ENCODE results near the gene FGF8. TPM values are rescaled to one million over a fixed set of nuclear protein-coding genes. Genes with fewer than 3 reads are reported as not detected.

Gene FGF8
- total and polyA plus RNA-seq, 2 of the 4 experiments (the other 2 are of a cell fraction): 0.17 TPM; not detected in 1

DNA sequence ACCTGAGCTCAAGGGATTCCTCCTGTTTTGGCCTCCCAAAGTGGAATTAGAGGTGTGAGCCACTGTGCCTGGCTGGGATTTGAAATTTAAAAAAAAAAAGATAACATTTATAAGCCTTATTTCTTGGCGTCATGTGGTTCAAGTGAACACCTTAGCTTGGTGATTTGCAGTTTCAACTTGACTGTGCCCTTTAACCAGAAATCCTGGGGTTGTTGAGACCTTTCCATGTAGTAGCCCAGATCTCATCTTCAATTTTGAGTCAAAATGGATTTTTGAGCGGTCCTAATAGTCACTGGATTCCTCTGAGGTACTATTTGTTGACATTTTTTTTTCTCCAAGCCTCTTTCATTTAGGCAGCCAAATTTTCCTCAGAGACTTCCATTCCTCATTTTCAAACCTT, 51.5 kb downstream of the FGF8 start:
- H3K4me1 ChIP-seq (ENCODE audit: control insufficient read depth, insufficient read depth, low read length): no peaks in the 10 kb centered on the region
- no peak overlapping the region for H3K27ac ChIP-seq (ENCODE audit: insufficient read depth, low read length)
- H4K5ac ChIP-seq (ENCODE audit: low read depth, low read length): no peak overlapping the region
- WGBS, 2 experiments (ENCODE audit: extremely low coverage in 2 of 2, insufficient read length in 1 of 2): 40% methylated on average over 1 of the region's 2 CpGs; no CpG with 5 or more reads in 1 of the 2 experiments
- CTCF ChIA-PET: no interaction called here
- no peak for TF ChIP-seq SMC3 (IDR thresholded peaks at IDR 0.05; ENCODE audit: low read depth, low read length)
- TF ChIP-seq, protein P1, sequence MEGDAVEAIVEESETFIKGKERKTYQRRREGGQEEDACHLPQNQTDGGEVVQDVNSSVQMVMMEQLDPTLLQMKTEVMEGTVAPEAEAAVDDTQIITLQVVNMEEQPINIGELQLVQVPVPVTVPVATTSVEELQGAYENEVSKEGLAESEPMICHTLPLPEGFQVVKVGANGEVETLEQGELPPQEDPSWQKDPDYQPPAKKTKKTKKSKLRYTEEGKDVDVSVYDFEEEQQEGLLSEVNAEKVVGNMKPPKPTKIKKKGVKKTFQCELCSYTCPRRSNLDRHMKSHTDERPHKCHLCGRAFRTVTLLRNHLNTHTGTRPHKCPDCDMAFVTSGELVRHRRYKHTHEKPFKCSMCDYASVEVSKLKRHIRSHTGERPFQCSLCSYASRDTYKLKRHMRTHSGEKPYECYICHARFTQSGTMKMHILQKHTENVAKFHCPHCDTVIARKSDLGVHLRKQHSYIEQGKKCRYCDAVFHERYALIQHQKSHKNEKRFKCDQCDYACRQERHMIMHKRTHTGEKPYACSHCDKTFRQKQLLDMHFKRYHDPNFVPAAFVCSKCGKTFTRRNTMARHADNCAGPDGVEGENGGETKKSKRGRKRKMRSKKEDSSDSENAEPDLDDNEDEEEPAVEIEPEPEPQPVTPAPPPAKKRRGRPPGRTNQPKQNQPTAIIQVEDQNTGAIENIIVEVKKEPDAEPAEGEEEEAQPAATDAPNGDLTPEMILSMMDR (conservative IDR thresholded peaks at IDR 0.05; ENCODE audit: low read depth, low read length): no peak
- TF ChIP-seq RAD21 (IDR thresholded peaks at IDR 0.05; ENCODE audit: low read length): no peak
- TF ChIP-seq, protein P2, sequence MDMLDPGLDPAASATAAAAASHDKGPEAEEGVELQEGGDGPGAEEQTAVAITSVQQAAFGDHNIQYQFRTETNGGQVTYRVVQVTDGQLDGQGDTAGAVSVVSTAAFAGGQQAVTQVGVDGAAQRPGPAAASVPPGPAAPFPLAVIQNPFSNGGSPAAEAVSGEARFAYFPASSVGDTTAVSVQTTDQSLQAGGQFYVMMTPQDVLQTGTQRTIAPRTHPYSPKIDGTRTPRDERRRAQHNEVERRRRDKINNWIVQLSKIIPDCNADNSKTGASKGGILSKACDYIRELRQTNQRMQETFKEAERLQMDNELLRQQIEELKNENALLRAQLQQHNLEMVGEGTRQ (IDR thresholded peaks at IDR 0.05; ENCODE audit: low read depth, low read length): no peak
- no peak for TF ChIP-seq RCOR1 (IDR thresholded peaks at IDR 0.05; ENCODE audit: insufficient replicate concordance, low read length)
- TF ChIP-seq, protein P3, sequence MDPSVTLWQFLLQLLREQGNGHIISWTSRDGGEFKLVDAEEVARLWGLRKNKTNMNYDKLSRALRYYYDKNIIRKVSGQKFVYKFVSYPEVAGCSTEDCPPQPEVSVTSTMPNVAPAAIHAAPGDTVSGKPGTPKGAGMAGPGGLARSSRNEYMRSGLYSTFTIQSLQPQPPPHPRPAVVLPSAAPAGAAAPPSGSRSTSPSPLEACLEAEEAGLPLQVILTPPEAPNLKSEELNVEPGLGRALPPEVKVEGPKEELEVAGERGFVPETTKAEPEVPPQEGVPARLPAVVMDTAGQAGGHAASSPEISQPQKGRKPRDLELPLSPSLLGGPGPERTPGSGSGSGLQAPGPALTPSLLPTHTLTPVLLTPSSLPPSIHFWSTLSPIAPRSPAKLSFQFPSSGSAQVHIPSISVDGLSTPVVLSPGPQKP (IDR thresholded peaks at IDR 0.05; ENCODE audit: borderline replicate concordance, low read depth, low read length): no peak
- TF ChIP-seq POLR2A (IDR thresholded peaks at IDR 0.05; ENCODE audit: low read depth, low read length): no peak
- in situ Hi-C loops (cut with MboI; ENCODE audit: low sequenced_read_pairs): no loop called here
- no peak overlapping the region for H2AK9ac ChIP-seq (replicated peaks; ENCODE audit: low read depth, low read length, poor library complexity)
- no peak overlapping the region for H3K4me3 ChIP-seq (ENCODE audit: insufficient read depth, low read depth, low read length)
- H3K9me1 ChIP-seq (ENCODE audit: insufficient read depth, low read length): no peaks in the 10 kb centered on the region
- H3K18ac ChIP-seq (ENCODE audit: low read depth, low read length): no peak overlapping the region
- dilution Hi-C loops (cut with HindIII; ENCODE audit: low sequenced_read_pairs, unreplicated experiment): no loop called here
- H3K56ac ChIP-seq (ENCODE audit: extremely low read depth, insufficient read depth, low read length): no peak overlapping the region
- no peaks in the 10 kb centered on the region for H3K79me1 ChIP-seq (ENCODE audit: low read depth in 1 of 2, low read length in 2 of 2)
- H2AFZ ChIP-seq (replicated peaks; ENCODE audit: low read length, poor library complexity): no peak overlapping the region
- no peak overlapping the region for H3K9ac ChIP-seq (ENCODE audit: low read depth, low read length)
- no peaks in the 10 kb centered on the region for H4K20me1 ChIP-seq (ENCODE audit: insufficient read depth, low read length)
- H3K9me3 ChIP-seq (ENCODE audit: control insufficient read depth, insufficient read depth, low read length): no peaks in the 10 kb centered on the region
- no TSS peak for BruUV-seq (replicated peaks)
- DNase-seq (no peak), ATAC-seq (ENCODE audit: low read depth) (no peak)
- H3K23ac ChIP-seq (ENCODE audit: low read depth, low read length): no peak overlapping the region
- no peak overlapping the region for H2AK5ac ChIP-seq (ENCODE audit: low read depth, low read length)
- H4K8ac ChIP-seq (ENCODE audit: low read depth in 2 of 2, low read length in 2 of 2): no peak overlapping the region
- no peak overlapping the region for H2BK15ac ChIP-seq (ENCODE audit: low read depth, low read length)
- H3K14ac ChIP-seq (replicated peaks; ENCODE audit: low read depth, low read length): no peak overlapping the region
- peaks cover 42% of the 10 kb centered on the region for H3K27me3 ChIP-seq (ENCODE audit: control insufficient read depth, insufficient read depth, low read length)
- POLR2A ChIA-PET (ENCODE audit: unreplicated experiment): no interaction called here
- H3K4ac ChIP-seq (ENCODE audit: low read depth, low read length): no peak overlapping the region
- no peak overlapping the region for H2BK5ac ChIP-seq (ENCODE audit: low read depth, low read length, poor library complexity, severe bottlenecking)
- H3K36me3 ChIP-seq (ENCODE audit: control insufficient read depth, insufficient read depth, low read length): no peaks in the 10 kb centered on the region
- no peak overlapping the region for H2BK20ac ChIP-seq (ENCODE audit: low read depth, low read length)
- H4K91ac ChIP-seq (ENCODE audit: insufficient read depth, low read depth, low read length): no peak overlapping the region
- intact Hi-C loops (cut with micrococcal nuclease): no loop called here
- no peak overlapping the region for H3K4me2 ChIP-seq (ENCODE audit: low read depth, low read length)
- H2BK120ac ChIP-seq (ENCODE audit: low read depth, low read length): no peak overlapping the region
